ENCODE results near the gene RNASE8. TPM values are rescaled to one million over a fixed set of nuclear protein-coding genes. Genes with fewer than 3 reads are reported as not detected.

The RNASE8 gene
- total RNA-seq, 1 experiment from 2014 or later = not detected

DNA sequence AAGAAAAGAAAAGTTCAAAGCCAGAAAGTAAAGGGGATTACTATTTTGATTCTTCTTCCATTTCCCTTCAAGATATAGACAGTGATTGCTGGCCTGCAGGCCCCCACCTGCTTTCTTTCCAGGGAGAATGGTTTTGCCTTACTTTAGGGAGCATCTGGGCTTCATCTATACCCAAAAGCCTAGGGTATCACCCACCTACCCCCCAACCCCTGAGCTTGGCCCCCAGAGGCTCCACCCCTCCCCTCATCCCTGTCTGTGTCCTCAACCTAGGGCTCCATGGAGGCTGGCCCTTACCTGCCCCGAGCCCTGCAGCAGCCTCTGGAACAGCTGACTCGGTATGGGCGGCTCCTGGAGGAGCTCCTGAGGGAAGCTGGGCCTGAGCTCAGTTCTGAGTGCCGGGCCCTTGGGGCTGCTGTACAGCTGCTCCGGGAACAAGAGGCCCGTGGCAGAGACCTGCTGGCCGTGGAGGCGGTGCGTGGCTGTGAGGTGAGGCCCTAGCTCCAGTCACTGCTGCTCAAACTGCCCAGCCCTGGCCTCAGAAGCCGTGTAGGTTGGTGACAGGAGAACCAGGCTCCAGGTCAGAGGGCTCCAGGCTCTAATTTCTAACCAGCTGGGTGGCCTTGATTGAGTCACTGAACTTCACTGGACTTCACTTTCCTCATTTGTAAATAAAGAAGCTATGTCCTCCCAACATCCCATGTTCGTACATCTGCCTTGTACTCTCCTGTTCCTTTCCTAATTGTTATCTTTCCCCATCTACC, 26.1 kb downstream of the RNASE8 start (continued):
- TF ChIP-seq, protein P1, sequence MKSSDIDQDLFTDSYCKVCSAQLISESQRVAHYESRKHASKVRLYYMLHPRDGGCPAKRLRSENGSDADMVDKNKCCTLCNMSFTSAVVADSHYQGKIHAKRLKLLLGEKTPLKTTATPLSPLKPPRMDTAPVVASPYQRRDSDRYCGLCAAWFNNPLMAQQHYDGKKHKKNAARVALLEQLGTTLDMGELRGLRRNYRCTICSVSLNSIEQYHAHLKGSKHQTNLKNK (CRISPR knock-in tag; IDR thresholded peaks at IDR 0.05) = no peak
- no peak for TF ChIP-seq ZNF121 (CRISPR knock-in tag; IDR thresholded peaks at IDR 0.05)
- TF ChIP-seq NR3C1 (CRISPR knock-in tag; conservative IDR thresholded peaks at IDR 0.05; ENCODE audit: low read depth) = no peak
- TF ChIP-seq ATF1 (CRISPR knock-in tag; IDR thresholded peaks at IDR 0.05) = no peak

DNA sequence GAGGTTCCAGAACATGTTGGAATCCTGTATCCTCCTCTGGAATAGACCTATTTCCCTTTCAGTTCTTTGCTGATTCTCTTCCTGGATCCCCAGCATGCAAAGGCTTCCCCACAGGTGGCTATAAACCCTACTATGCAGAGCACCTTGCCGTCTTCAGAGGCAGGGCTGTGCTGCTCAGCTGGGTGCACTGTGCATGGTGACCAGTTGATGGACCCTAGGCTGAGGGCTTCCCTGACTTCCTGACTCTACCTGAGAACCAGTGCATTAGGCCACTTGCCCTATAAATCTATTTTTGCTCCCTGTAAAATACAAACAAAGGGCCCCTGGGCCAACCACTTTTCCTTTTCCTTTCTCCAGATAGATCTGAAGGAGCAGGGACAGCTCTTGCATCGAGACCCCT, 26.8 kb downstream of the RNASE8 start:
- ATAC-seq = no peak
- H3K9me3 Mint-ChIP-seq = no peaks in the 10 kb centered on the region
- H3K4me3 Mint-ChIP-seq = no peak overlapping the region
- TF ChIP-seq SOX15 (CRISPR knock-in tag; IDR thresholded peaks at IDR 0.05) (no peak), ZNF396 (CRISPR knock-in tag; IDR thresholded peaks at IDR 0.05; ENCODE audit: borderline replicate concordance) (no peak), FOXJ3 (CRISPR knock-in tag; IDR thresholded peaks at IDR 0.05; ENCODE audit: borderline replicate concordance) (no peak), NFE2L1 (CRISPR knock-in tag; IDR thresholded peaks at IDR 0.05) (no peak), GTF2I (CRISPR knock-in tag; conservative IDR thresholded peaks at IDR 0.05) (no peak), TEAD1 (CRISPR knock-in tag; IDR thresholded peaks at IDR 0.05) (no peak)
- TF ChIP-seq, protein P2, sequence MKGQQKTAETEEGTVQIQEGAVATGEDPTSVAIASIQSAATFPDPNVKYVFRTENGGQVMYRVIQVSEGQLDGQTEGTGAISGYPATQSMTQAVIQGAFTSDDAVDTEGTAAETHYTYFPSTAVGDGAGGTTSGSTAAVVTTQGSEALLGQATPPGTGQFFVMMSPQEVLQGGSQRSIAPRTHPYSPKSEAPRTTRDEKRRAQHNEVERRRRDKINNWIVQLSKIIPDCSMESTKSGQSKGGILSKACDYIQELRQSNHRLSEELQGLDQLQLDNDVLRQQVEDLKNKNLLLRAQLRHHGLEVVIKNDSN (CRISPR knock-in tag; IDR thresholded peaks at IDR 0.05) = no peak
- TF ChIP-seq, protein P3, sequence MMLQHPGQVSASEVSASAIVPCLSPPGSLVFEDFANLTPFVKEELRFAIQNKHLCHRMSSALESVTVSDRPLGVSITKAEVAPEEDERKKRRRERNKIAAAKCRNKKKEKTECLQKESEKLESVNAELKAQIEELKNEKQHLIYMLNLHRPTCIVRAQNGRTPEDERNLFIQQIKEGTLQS (CRISPR knock-in tag; conservative IDR thresholded peaks at IDR 0.05) = no peak
- TF ChIP-seq, protein P4, sequence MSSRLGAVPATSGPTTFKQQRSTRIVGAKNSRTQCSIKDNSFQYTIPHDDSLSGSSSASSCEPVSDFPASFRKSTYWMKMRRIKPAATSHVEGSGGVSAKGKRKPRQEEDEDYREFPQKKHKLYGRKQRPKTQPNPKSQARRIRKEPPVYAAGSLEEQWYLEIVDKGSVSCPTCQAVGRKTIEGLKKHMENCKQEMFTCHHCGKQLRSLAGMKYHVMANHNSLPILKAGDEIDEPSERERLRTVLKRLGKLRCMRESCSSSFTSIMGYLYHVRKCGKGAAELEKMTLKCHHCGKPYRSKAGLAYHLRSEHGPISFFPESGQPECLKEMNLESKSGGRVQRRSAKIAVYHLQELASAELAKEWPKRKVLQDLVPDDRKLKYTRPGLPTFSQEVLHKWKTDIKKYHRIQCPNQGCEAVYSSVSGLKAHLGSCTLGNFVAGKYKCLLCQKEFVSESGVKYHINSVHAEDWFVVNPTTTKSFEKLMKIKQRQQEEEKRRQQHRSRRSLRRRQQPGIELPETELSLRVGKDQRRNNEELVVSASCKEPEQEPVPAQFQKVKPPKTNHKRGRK (CRISPR knock-in tag; IDR thresholded peaks at IDR 0.05; ENCODE audit: borderline replicate concordance) = no peak
- TF ChIP-seq, protein P5, sequence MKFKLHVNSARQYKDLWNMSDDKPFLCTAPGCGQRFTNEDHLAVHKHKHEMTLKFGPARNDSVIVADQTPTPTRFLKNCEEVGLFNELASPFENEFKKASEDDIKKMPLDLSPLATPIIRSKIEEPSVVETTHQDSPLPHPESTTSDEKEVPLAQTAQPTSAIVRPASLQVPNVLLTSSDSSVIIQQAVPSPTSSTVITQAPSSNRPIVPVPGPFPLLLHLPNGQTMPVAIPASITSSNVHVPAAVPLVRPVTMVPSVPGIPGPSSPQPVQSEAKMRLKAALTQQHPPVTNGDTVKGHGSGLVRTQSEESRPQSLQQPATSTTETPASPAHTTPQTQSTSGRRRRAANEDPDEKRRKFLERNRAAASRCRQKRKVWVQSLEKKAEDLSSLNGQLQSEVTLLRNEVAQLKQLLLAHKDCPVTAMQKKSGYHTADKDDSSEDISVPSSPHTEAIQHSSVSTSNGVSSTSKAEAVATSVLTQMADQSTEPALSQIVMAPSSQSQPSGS (CRISPR knock-in tag; IDR thresholded peaks at IDR 0.05; ENCODE audit: borderline replicate concordance, low read depth) = no peak
- TF ChIP-seq, protein P6, sequence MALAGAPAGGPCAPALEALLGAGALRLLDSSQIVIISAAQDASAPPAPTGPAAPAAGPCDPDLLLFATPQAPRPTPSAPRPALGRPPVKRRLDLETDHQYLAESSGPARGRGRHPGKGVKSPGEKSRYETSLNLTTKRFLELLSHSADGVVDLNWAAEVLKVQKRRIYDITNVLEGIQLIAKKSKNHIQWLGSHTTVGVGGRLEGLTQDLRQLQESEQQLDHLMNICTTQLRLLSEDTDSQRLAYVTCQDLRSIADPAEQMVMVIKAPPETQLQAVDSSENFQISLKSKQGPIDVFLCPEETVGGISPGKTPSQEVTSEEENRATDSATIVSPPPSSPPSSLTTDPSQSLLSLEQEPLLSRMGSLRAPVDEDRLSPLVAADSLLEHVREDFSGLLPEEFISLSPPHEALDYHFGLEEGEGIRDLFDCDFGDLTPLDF (CRISPR knock-in tag; IDR thresholded peaks at IDR 0.05) = no peak
- DNase-seq (ENCODE audit: low spot score) = no peak
- no peaks in the 10 kb centered on the region for H3K27me3 Mint-ChIP-seq (ENCODE audit: low read depth)
- CTCF ChIA-PET = interaction anchor here (0.5 to 7.9 kb wide), 5 partner anchors 8 to 70 kb away, joined by 3 to 132 read pairs (median 10); partner anchors contain the start of gene ARHGEF40
- no peak overlapping the region for H3K27ac Mint-ChIP-seq
- POLR2A ChIA-PET = interaction anchor here (0.6 to 1.0 kb wide), 4 partner anchors 8 to 175 kb away, joined by 3 to 5 read pairs (median 3); no protein-coding TSS in a partner anchor
- H3K36me3 Mint-ChIP-seq = peaks cover 68% of the 10 kb centered on the region
- peaks cover 16% of the 10 kb centered on the region for H3K4me1 Mint-ChIP-seq

Data from WTC11 (cell line).